Liver (tissue), 9 donors: Measurements from ENCODE around the gene COPS8. TPM values are rescaled to one million over a fixed set of nuclear protein-coding genes. Genes with fewer than 3 reads are reported as not detected.

Source experiments
- DNase-seq: peaks from one replicate; pipeline ENCODE4 v3.0.0-alpha.2; 2017; ENCODE audit warnings: low spot score
- H3K27ac ChIP-seq, 2 donors: one replicate each; pipeline ENCODE4 v1.7.0; 2013; ENCODE audit warnings: inconsistent platforms in 2 of 2, low read length in 2 of 2, control low read depth in 1 of 2, low read depth in 1 of 2, mild to moderate bottlenecking in 1 of 2
- H3K27me3 ChIP-seq, 4 donors: one replicate each; pipeline versions ENCODE4 v1.6.1 to v1.7.0; 2013; ENCODE audit warnings: low read length in 3 of 4, inconsistent platforms in 1 of 4, mild to moderate bottlenecking in 1 of 4, moderate library complexity in 1 of 4; ENCODE audit not compliant: control insufficient read depth in 4 of 4, insufficient read depth in 4 of 4
- H3K36me3 ChIP-seq, 4 donors: one replicate each; pipeline versions ENCODE4 v1.6.1 to v1.7.0; 2013; ENCODE audit warnings: low read length in 3 of 4, mild to moderate bottlenecking in 3 of 4, low read depth in 1 of 4, moderate library complexity in 1 of 4; ENCODE audit not compliant: control insufficient read depth in 4 of 4, insufficient read depth in 3 of 4
- H3K4me1 ChIP-seq, 4 donors: one replicate each; pipeline versions ENCODE4 v1.6.1 to v1.7.0; 2013; ENCODE audit warnings: low read length in 3 of 4, mild to moderate bottlenecking in 3 of 4, moderate library complexity in 1 of 4; ENCODE audit not compliant: control insufficient read depth in 4 of 4, insufficient read depth in 4 of 4
- H3K4me3 ChIP-seq, 3 donors: one replicate each; pipeline versions ENCODE4 v1.6.1 to v1.7.0; 2013; ENCODE audit warnings: low read length in 3 of 3, control low read depth in 1 of 3, low read depth in 1 of 3, mild to moderate bottlenecking in 1 of 3
- H3K9ac ChIP-seq, 2 donors: one replicate each; pipeline ENCODE4 v1.7.0; 2013; ENCODE audit warnings: low read length in 2 of 2, mild to moderate bottlenecking in 2 of 2, moderate library complexity in 2 of 2, control low read depth in 1 of 2, low read depth in 1 of 2
- H3K9me3 ChIP-seq, 4 donors: one replicate each; pipeline versions ENCODE4 v1.6.1 to v1.7.0; 2013; ENCODE audit warnings: low read length in 3 of 4; ENCODE audit not compliant: control insufficient read depth in 4 of 4
- ATF3 ChIP-seq: IDR thresholded peaks from 2 replicates; pipeline ENCODE4 v1.6.1; 2016; ENCODE audit warnings: antibody characterized with exemption
- CTCF ChIP-seq: fragments of 150-350 bp; IDR thresholded peaks from 2 replicates; pipeline ENCODE4 v1.5.1; 2017; ENCODE audit warnings: improper control_type of control experiment, low read depth, low read length; ENCODE audit not compliant: missing input control
- EGR1 ChIP-seq, 2 donors: IDR thresholded peaks; 2 replicates each; pipeline ENCODE4 v1.6.1; 2016 to 2018; ENCODE audit warnings: antibody characterized with exemption in 2 of 2, low read depth in 2 of 2
- FOXA1 ChIP-seq: IDR thresholded peaks from 2 replicates; pipeline ENCODE4 v1.6.1; 2016; ENCODE audit warnings: antibody characterized with exemption
- FOXA2 ChIP-seq: IDR thresholded peaks from 2 replicates; pipeline ENCODE4 v1.6.1; 2016; ENCODE audit warnings: antibody characterized with exemption
- GABPA ChIP-seq, 2 donors: IDR thresholded peaks in 1 of 2; conservative IDR thresholded peaks in 1 of 2; 2 replicates each; pipeline ENCODE4 v1.6.1; 2016; ENCODE audit warnings: antibody characterized with exemption in 2 of 2, mild to moderate bottlenecking in 1 of 2, moderate library complexity in 1 of 2
- HNF4A ChIP-seq, 2 donors: conservative IDR thresholded peaks; 2 replicates each; pipeline ENCODE4 v1.6.1; 2016; ENCODE audit warnings: antibody characterized with exemption in 2 of 2, mild to moderate bottlenecking in 2 of 2
- HNF4G ChIP-seq: IDR thresholded peaks from 2 replicates; pipeline ENCODE4 v1.6.1; 2016; ENCODE audit warnings: antibody characterized with exemption
- JUND ChIP-seq, 2 donors: IDR thresholded peaks; 2 replicates each; pipeline ENCODE4 v1.6.1; 2016; ENCODE audit warnings: antibody characterized with exemption in 2 of 2
- MAX ChIP-seq: IDR thresholded peaks from 2 replicates; pipeline ENCODE4 v1.6.1; 2016; ENCODE audit warnings: antibody characterized with exemption
- RAD21 ChIP-seq, 2 donors: IDR thresholded peaks; 2 replicates each; pipeline ENCODE4 v1.6.1; 2016; ENCODE audit warnings: antibody characterized with exemption in 2 of 2, mild to moderate bottlenecking in 2 of 2
- RXRA ChIP-seq, 2 donors: IDR thresholded peaks; 2 replicates each; pipeline ENCODE4 v1.6.1; 2017 to 2018; ENCODE audit warnings: antibody characterized with exemption in 2 of 2, mild to moderate bottlenecking in 1 of 2
- SP1 ChIP-seq: IDR thresholded peaks from 2 replicates; pipeline ENCODE4 v1.6.1; 2018; ENCODE audit warnings: antibody characterized with exemption, mild to moderate bottlenecking
- TAF1 ChIP-seq: conservative IDR thresholded peaks from 2 replicates; pipeline ENCODE4 v1.6.1; 2016; ENCODE audit warnings: antibody characterized with exemption, mild to moderate bottlenecking
- YY1 ChIP-seq: IDR thresholded peaks from 2 replicates; pipeline ENCODE4 v1.6.1; 2016; ENCODE audit warnings: antibody characterized with exemption, mild to moderate bottlenecking
- ZBTB33 ChIP-seq: IDR thresholded peaks from 2 replicates; pipeline ENCODE4 v1.6.1; 2016; ENCODE audit warnings: antibody characterized with exemption
- WGBS: extraction: QIAGEN DNeasy Blood & Tissue Kit; methylation state at CpG from one replicate; pipeline ENCODE4 v1.1.7; 2013; 5-methylcytosine and 5-hydroxymethylcytosine counted together
- polyA plus RNA-seq, 2 donors: library from polyadenylated mRNA; stranded (reverse) in 1 of 2; unstranded in 1 of 2; fragments of 200-250 nt in 1 of 2; fragments of >200 nt in 1 of 2; fragmentation: Nextera tagmentation in 1 of 2; extraction: Ambion mirVana in 1 of 2; gene quantifications; one replicate each; pipeline versions ENCODE4 v1.2.1 to v1.2.3, GENCODE V29; 2013 to 2015
- total RNA-seq, 2 donors: library from RNA; depleted of rRNA; stranded (reverse); fragments of >200 nt; gene quantifications; one replicate each; pipeline ENCODE4 v1.2.3, GENCODE V29; 2014
- donor health status: healthy.
- donor health status: healthy.
- donor health status: healthy.
- donor health status: healthy.
- donor health status: healthy.

Gene COPS8
- total and polyA plus RNA-seq, 4 donors: 19.1 to 32.9 (median 20.1) TPM

GRCh38 chr2:237118561-237119155 lies 33.0 kb downstream of the COPS8 start:
- no peak overlapping the region for H3K27ac ChIP-seq
- no peak for DNase-seq

GRCh38 chr2:237120916-237121315 lies 35.2 kb downstream of the COPS8 start:
- H3K27me3 ChIP-seq: no peaks in the 10 kb centered on the region
- no peaks in the 10 kb centered on the region for H3K9me3 ChIP-seq
- DNase-seq: no peak
- no peak overlapping the region for H3K27ac ChIP-seq
- H3K4me1 ChIP-seq: no peaks in the 10 kb centered on the region
- 83% methylated on average over 4 of the region's 4 CpGs for WGBS
- H3K36me3 ChIP-seq: no peaks in the 10 kb centered on the region
- H3K4me3 ChIP-seq: no peak overlapping the region
- no peak overlapping the region for H3K9ac ChIP-seq
- TF ChIP-seq FOXA1 (no peak), HNF4A (conservative IDR thresholded peaks at IDR 0.05) (no peak), CTCF (no peak), MAX (no peak), FOXA2 (no peak), HNF4G (no peak), ATF3 (no peak), JUND (IDR thresholded peaks at IDR 0.05) (no peak), SP1 (no peak), YY1 (no peak), TAF1 (no peak), ZBTB33 (no peak)

More at GRCh38 chr2:237118561-237119155, 33.0 kb downstream of the COPS8 start:
- Histone ChIP-seq H3K4me3 (no peak overlapping the region), H3K27me3 (no peaks in the 10 kb centered on the region), H3K9ac (no peak overlapping the region), H3K4me1 (no peaks in the 10 kb centered on the region), H3K36me3 (no peaks in the 10 kb centered on the region), H3K9me3 (no peaks in the 10 kb centered on the region)
- 64% methylated on average over 6 of the region's 6 CpGs for WGBS
- TF ChIP-seq FOXA2 (no peak), HNF4A (conservative IDR thresholded peaks at IDR 0.05) (no peak), ATF3 (no peak), RXRA (IDR thresholded peaks at IDR 0.05) (no peak), EGR1 (IDR thresholded peaks at IDR 0.05; ENCODE audit: low read depth in 2 of 2) (no peak), JUND (IDR thresholded peaks at IDR 0.05) (no peak), ZBTB33 (no peak), YY1 (no peak), FOXA1 (no peak), MAX (no peak), CTCF (no peak), HNF4G (no peak), GABPA (IDR thresholded peaks at IDR 0.05 in 1 of 2, conservative IDR thresholded peaks at IDR 0.05 in 1 of 2) (no peak), RAD21 (IDR thresholded peaks at IDR 0.05) (no peak)
